Measurements from ENCODE around the gene RBPMS2. TPM values are rescaled to one million over a fixed set of nuclear protein-coding genes. Genes with fewer than 3 reads are reported as not detected.

The RBPMS2 gene
- total and polyA plus RNA-seq, 7 donors, result 1.6 to 3.6 (median 2.0) TPM

DNA sequence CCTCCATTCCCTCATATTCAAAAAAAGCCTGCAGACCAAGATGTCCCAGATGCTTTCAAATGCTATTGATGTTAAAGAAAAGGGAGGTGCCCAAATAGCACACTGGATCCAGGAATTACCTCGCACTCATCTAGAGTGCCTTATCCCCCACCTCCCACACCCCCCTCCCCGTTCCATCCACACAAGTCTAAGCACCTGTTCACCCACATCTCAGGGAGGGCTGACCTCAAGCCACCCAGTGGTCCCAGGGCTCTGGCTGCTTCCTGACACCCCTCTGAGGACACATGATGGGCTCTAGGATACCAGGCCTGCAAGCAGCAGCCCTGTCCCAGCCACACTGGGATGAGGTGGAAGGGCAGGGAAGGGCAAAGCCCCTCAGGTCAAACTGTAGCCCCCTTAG lies 4.8 kb downstream of the RBPMS2 start:
- Histone ChIP-seq H3K36me3 (ENCODE audit: insufficient read depth in 1 of 2, low read depth in 1 of 2) (no peaks in the 10 kb centered on the region), H3K9me3 (no peaks in the 10 kb centered on the region), H3K27me3 (ENCODE audit: insufficient read depth in 3 of 3, low read length in 2 of 3) (peaks cover 0 to 14% (median 6%) of the 10 kb centered on the region in 3 donors), H3K4me1 (no peaks in the 10 kb centered on the region), H3K27ac (no peak overlapping the region), H3K4me3 (no peak overlapping the region)
- no peak for ATAC-seq
- intact Hi-C loops (cut with DNase I), result loop anchor here in 1 of 2 donors (5.0 kb wide), 1 partner anchor 52 kb away; no protein-coding TSS in a partner anchor
- no peak for DNase-seq
- TF ChIP-seq, protein P1, sequence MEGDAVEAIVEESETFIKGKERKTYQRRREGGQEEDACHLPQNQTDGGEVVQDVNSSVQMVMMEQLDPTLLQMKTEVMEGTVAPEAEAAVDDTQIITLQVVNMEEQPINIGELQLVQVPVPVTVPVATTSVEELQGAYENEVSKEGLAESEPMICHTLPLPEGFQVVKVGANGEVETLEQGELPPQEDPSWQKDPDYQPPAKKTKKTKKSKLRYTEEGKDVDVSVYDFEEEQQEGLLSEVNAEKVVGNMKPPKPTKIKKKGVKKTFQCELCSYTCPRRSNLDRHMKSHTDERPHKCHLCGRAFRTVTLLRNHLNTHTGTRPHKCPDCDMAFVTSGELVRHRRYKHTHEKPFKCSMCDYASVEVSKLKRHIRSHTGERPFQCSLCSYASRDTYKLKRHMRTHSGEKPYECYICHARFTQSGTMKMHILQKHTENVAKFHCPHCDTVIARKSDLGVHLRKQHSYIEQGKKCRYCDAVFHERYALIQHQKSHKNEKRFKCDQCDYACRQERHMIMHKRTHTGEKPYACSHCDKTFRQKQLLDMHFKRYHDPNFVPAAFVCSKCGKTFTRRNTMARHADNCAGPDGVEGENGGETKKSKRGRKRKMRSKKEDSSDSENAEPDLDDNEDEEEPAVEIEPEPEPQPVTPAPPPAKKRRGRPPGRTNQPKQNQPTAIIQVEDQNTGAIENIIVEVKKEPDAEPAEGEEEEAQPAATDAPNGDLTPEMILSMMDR (IDR thresholded peaks at IDR 0.05), result no peak
- 41 to 58% (median 55%) methylated on average over 2 of the region's 2 CpGs for WGBS, 3 donors

DNA sequence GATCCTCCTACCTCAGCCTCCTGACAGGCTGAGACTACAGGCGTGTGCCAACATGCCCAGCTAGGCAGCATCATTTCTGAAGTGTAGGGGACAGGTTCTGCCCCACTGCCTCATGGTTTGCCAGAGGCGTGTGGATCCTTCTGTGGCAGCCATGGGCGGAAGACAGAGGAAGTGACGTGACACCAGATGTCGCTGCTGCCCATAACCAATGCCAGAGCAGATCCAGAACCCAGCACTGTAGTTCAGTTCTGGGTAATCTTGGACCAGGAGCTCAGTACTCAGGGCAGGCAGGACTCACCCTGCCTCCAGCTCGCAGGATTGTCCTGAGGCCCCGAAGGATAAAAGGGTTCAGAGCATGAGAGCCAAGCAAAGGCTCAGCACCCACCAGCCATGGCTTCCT lies 8.2 kb downstream of the RBPMS2 start:
- Histone ChIP-seq H3K4me3 (no peak overlapping the region), H3K27me3 (ENCODE audit: insufficient read depth in 3 of 3, low read length in 2 of 3) (no peaks in the 10 kb centered on the region), H3K9me3 (no peaks in the 10 kb centered on the region), H3K4me1 (no peaks in the 10 kb centered on the region), H3K36me3 (ENCODE audit: insufficient read depth in 1 of 2, low read depth in 1 of 2) (no peaks in the 10 kb centered on the region), H3K27ac (no peak overlapping the region)
- ATAC-seq (no peak), DNase-seq (no peak)
- intact Hi-C loops (cut with DNase I), result no loop called here
- TF ChIP-seq, protein P1 (IDR thresholded peaks at IDR 0.05), result no peak
- 85 to 93% (median 87%) methylated on average over 7 of the region's 7 CpGs for WGBS, 3 donors

DNA sequence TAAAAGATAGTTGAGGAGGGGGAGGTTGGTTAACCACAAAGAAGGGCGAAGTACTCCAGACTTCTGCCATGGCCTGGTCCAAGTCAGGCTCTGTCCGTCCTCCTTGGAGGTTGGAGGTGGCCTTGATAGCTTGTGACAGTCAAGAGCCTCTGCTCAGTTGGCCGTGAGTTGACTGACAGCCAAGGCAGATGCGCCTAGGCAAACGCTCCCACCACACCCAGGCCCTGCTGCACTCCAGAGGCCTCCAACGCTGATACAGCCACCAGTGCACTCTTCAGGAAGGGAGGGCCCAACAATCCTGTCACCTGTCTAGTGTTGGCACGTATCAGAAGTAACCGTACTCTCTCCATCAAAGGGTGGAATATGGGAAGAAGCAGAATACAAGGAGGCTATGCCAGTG lies 9.3 kb downstream of the RBPMS2 start:
- Histone ChIP-seq H3K4me1 (no peaks in the 10 kb centered on the region), H3K27me3 (ENCODE audit: insufficient read depth in 3 of 3, low read length in 2 of 3) (no peaks in the 10 kb centered on the region), H3K36me3 (ENCODE audit: insufficient read depth in 1 of 2, low read depth in 1 of 2) (no peaks in the 10 kb centered on the region), H3K9me3 (no peaks in the 10 kb centered on the region), H3K27ac (no peak overlapping the region), H3K4me3 (no peak overlapping the region)
- ATAC-seq, result no peak
- TF ChIP-seq, protein P1 (IDR thresholded peaks at IDR 0.05), result no peak
- intact Hi-C loops (cut with DNase I), result no loop called here
- 68 to 82% (median 71%) methylated on average over 8 of the region's 8 CpGs for WGBS, 3 donors
- DNase-seq, result no peak

DNA sequence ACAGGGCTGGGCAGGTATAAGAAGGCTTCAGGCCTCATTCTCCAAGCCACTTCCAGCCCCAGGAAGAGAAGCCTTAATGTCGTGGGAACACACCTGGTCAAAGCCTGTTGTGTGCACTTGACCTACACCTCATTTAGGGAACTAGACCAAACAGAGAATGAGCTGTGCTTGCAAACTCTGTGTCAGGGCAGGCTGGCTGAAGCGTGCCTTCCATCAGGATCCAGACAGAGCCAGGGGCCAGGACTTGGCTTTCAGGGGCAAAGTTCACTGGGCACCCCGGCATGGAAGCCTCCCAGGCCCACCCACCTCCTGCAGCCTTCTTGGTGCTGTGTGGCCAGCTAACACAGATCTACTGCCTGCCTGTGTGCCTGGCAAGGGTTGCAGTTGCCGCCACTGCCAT lies 11.5 kb downstream of the RBPMS2 start:
- intact Hi-C loops (cut with DNase I), result no loop called here
- ATAC-seq, result no peak
- H3K27me3 ChIP-seq (ENCODE audit: insufficient read depth in 3 of 3, low read length in 2 of 3), result no peaks in the 10 kb centered on the region
- no peak overlapping the region for H3K27ac ChIP-seq
- H3K4me3 ChIP-seq, result no peak overlapping the region
- WGBS, 3 donors, result 77 to 86% (median 85%) methylated on average over 4 of the region's 4 CpGs
- TF ChIP-seq, protein P1 (IDR thresholded peaks at IDR 0.05), result no peak
- H3K9me3 ChIP-seq, result no peaks in the 10 kb centered on the region
- H3K4me1 ChIP-seq, result no peaks in the 10 kb centered on the region
- H3K36me3 ChIP-seq (ENCODE audit: insufficient read depth in 1 of 2, low read depth in 1 of 2), result no peaks in the 10 kb centered on the region
- DNase-seq, result no peak

DNA sequence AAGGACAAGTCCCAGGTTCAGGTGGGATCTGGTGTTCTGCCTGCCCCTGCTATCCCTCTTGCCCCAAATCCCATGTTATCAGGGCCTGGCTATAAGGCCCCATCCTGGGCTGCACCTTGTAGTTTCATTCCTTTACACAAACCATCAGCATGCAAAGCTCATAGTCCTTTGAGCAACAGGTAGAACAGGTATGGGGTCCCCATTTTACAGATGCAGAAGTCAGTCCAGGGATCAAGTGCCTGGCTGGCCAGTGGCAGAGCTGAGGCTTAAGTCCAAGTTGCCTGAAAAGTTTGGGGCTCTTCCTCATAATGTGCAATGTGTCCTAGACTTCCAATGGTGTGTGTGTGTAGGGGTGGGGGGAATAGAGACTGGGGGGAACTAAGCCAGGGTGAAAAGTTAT lies 11.9 kb downstream of the RBPMS2 start:
- TF ChIP-seq, protein P1 (IDR thresholded peaks at IDR 0.05), result no peak
- no peaks in the 10 kb centered on the region for H3K27me3 ChIP-seq (ENCODE audit: insufficient read depth in 3 of 3, low read length in 2 of 3)
- H3K4me3 ChIP-seq, result no peak overlapping the region
- intact Hi-C loops (cut with DNase I), result no loop called here
- no peaks in the 10 kb centered on the region for H3K4me1 ChIP-seq
- DNase-seq (no peak), ATAC-seq (no peak)
- H3K27ac ChIP-seq, result no peak overlapping the region
- H3K36me3 ChIP-seq (ENCODE audit: insufficient read depth in 1 of 2, low read depth in 1 of 2), result no peaks in the 10 kb centered on the region
- H3K9me3 ChIP-seq, result no peaks in the 10 kb centered on the region
